Fibroblast of mammary gland (primary cell): Measurements from ENCODE around the gene MLST8.

Experiments
- DNase-seq: peaks from one replicate; pipeline ENCODE4 v3.0.0-alpha.2; 2010; ENCODE audit warnings: low read depth
- H3K4me3 ChIP-seq: 2 replicates; pipeline ENCODE4 v1.5.1; 2011; ENCODE audit warnings: low read depth, mild to moderate bottlenecking, low read length, moderate library complexity; ENCODE audit not compliant: control insufficient read depth
- CTCF ChIP-seq: conservative IDR thresholded peaks from 2 replicates; pipeline ENCODE4 v1.5.1; 2011; ENCODE audit warnings: low read depth, low read length, inconsistent platforms; ENCODE audit not compliant: control insufficient read depth, insufficient read depth

Gene MLST8

GRCh38 chr16:2213817-2214718 is 8.8 kb downstream of the MLST8 start:
- TF ChIP-seq CTCF, result no peak
- peak overlapping the region; percentile 69 for H3K4me3 ChIP-seq
- no peak for DNase-seq

GRCh38 chr16:2214719-2214968 is 9.4 kb downstream of the MLST8 start, which contains the start of gene PGP:
Gene PGP, minus strand, starts transcription at chr16:2214840. Its CDS starts 63 bp downstream, at chr16:2214777.
- H3K4me3 ChIP-seq, result peak within 1 kb of the TSS; percentile 72
- DNase-seq, result no peak
- no peak for TF ChIP-seq CTCF

- no peak overlapping the region for H3K4me3 ChIP-seq
- TF ChIP-seq CTCF, result no peak
- DNase-seq, result no peak
These were observed 11.1 kb downstream of the MLST8 start for GRCh38 chr16:2216330-2216729.

GRCh38 chr16:2223221-2223941 is 18.1 kb downstream of the MLST8 start, which contains the start of gene E4F1:
Gene E4F1, plus strand, starts transcription at chr16:2223591. Its CDS starts 23 bp downstream, at chr16:2223614.
- H3K4me3 ChIP-seq, result peak within 1 kb of the TSS; percentile 82
- peak; percentile 99 for DNase-seq
- TF ChIP-seq CTCF, result no peak

GRCh38 chr16:2223942-2224486 is 18.8 kb downstream of the MLST8 start:
- DNase-seq, result peak; percentile 56
- H3K4me3 ChIP-seq, result peak overlapping the region; percentile 82
- peak; percentile 16 for TF ChIP-seq CTCF

- TF ChIP-seq CTCF, result no peak
- no peak overlapping the region for H3K4me3 ChIP-seq
- DNase-seq, result no peak
These were observed 21.1 kb downstream of the MLST8 start for GRCh38 chr16:2226245-2226793.
